CD14-positive monocyte (primary cell): Measurements from ENCODE around the gene PTPRN2. TPM values are rescaled to one million over a fixed set of nuclear protein-coding genes. Genes with fewer than 3 reads are reported as not detected.

Experiments
- DNase-seq, 3 donors: peaks; one replicate each; pipeline ENCODE4 v3.0.0-alpha.2; 2011 to 2022
- H2AFZ ChIP-seq: 2 replicates; pipeline ENCODE4 v1.6.0; 2012; ENCODE audit warnings: mild to moderate bottlenecking, low read depth, low read length, inconsistent platforms; ENCODE audit not compliant: insufficient read depth, poor library complexity, severe bottlenecking
- H3K27ac ChIP-seq, 2 donors: 1 replicate in 1 of 2; 2 replicates in 1 of 2; pipeline ENCODE4 v1.5.1; 2012 to 2013; ENCODE audit warnings: low read length in 2 of 2, control low read depth in 1 of 2, inconsistent platforms in 1 of 2, low read depth in 1 of 2, mild to moderate bottlenecking in 1 of 2
- H3K27me3 ChIP-seq, 2 donors: one replicate each; pipeline versions ENCODE4 v1.6.0 to v1.6.1; 2011 to 2013; ENCODE audit warnings: low read length in 2 of 2; ENCODE audit not compliant: control insufficient read depth in 2 of 2, insufficient read depth in 2 of 2
- H3K36me3 ChIP-seq, 2 donors: replicated peaks in 1 of 2; 1 replicate in 1 of 2; 2 replicates in 1 of 2; pipeline versions ENCODE4 v1.5.1 to v1.6.1; 2012 to 2013; ENCODE audit warnings: low read length in 2 of 2, control low read depth in 1 of 2, inconsistent platforms in 1 of 2, mild to moderate bottlenecking in 1 of 2; ENCODE audit not compliant: insufficient read depth in 2 of 2, control insufficient read depth in 1 of 2
- H3K4me1 ChIP-seq, 2 donors: 1 replicate in 1 of 2; 2 replicates in 1 of 2; pipeline versions ENCODE4 v1.5.1 to v1.6.1; 2012 to 2013; ENCODE audit warnings: low read length in 2 of 2, control low read depth in 1 of 2, inconsistent platforms in 1 of 2, mild to moderate bottlenecking in 1 of 2, moderate library complexity in 1 of 2; ENCODE audit not compliant: insufficient read depth in 2 of 2, control insufficient read depth in 1 of 2
- H3K4me2 ChIP-seq: replicated peaks from 2 replicates; pipeline ENCODE3; 2012; ENCODE audit warnings: low read length, moderate library complexity, mild to moderate bottlenecking; ENCODE audit not compliant: poor library complexity, severe bottlenecking; ENCODE audit errors: extremely low read depth
- H3K4me3 ChIP-seq, 3 experiments: fragments of 200-600 bp in 1 of 3; sonication (generic) in 1 of 3; replicated peaks in 1 of 3; 1 replicate in 2 of 3; 2 replicates in 1 of 3; pipeline ENCODE4 v1.5.1; 2011 to 2013; ENCODE audit warnings: low read length in 3 of 3, mild to moderate bottlenecking in 3 of 3, control low read depth in 2 of 3, low read depth in 2 of 3, inconsistent platforms in 1 of 3, moderate library complexity in 1 of 3
- H3K79me2 ChIP-seq: 2 replicates; pipeline ENCODE4 v1.6.0; 2012; ENCODE audit warnings: mild to moderate bottlenecking, control low read depth, inconsistent platforms, low read length, moderate library complexity; ENCODE audit not compliant: insufficient read depth
- H3K9ac ChIP-seq: 2 replicates; pipeline ENCODE4 v1.6.0; 2017; ENCODE audit warnings: low read length, mild to moderate bottlenecking; ENCODE audit not compliant: insufficient read depth, poor library complexity, severe bottlenecking
- H3K9me3 ChIP-seq, 2 donors: replicated peaks in 1 of 2; 1 replicate in 1 of 2; 2 replicates in 1 of 2; pipeline versions ENCODE4 v1.5.1 to v1.6.1; 2012 to 2013; ENCODE audit warnings: low read length in 2 of 2, control low read depth in 1 of 2; ENCODE audit not compliant: control insufficient read depth in 1 of 2, insufficient read depth in 1 of 2
- H4K20me1 ChIP-seq: 2 replicates; pipeline ENCODE4 v1.6.0; 2012; ENCODE audit warnings: mild to moderate bottlenecking, low read length, control low read depth, moderate library complexity; ENCODE audit not compliant: insufficient read depth
- H3K27ac Mint-ChIP-seq, 7 donors: one replicate each; pipeline ENCODE4 v1.8.0; 2020; ENCODE audit warnings: mild to moderate bottlenecking in 7 of 7, mixed read lengths in 7 of 7, moderate library complexity in 6 of 7, inconsistent platforms in 2 of 7
- H3K27me3 Mint-ChIP-seq, 3 donors: one replicate each; pipeline ENCODE4 v1.8.0; 2021 to 2022; ENCODE audit warnings: low read depth in 3 of 3, mild to moderate bottlenecking in 3 of 3, mixed read lengths in 3 of 3, moderate library complexity in 3 of 3, inconsistent platforms in 1 of 3
- H3K36me3 Mint-ChIP-seq, 2 donors: one replicate each; pipeline ENCODE4 v1.8.0; 2020; ENCODE audit warnings: mixed read lengths in 2 of 2, inconsistent platforms in 1 of 2, mild to moderate bottlenecking in 1 of 2
- H3K4me1 Mint-ChIP-seq: one replicate; pipeline ENCODE4 v1.8.0; 2020; ENCODE audit warnings: mild to moderate bottlenecking, mixed read lengths
- H3K4me3 Mint-ChIP-seq, 2 donors: one replicate each; pipeline ENCODE4 v1.8.0; 2020; ENCODE audit warnings: mild to moderate bottlenecking in 2 of 2, mixed read lengths in 2 of 2, moderate library complexity in 1 of 2
- H3K9me3 Mint-ChIP-seq, 7 donors: one replicate each; pipeline ENCODE4 v1.8.0; 2020 to 2022; ENCODE audit warnings: mixed read lengths in 7 of 7, mild to moderate bottlenecking in 6 of 7, moderate library complexity in 6 of 7, inconsistent platforms in 2 of 7
- WGBS: methylation state at CpG from one replicate; pipeline ENCODE4 v1.1.5; 2013; ENCODE audit warnings: missing lambda C conversion rate; ENCODE audit not compliant: insufficient coverage; 5-methylcytosine and 5-hydroxymethylcytosine counted together
- intact Hi-C, 2 donors: fragments of 100-400 bp; cut with micrococcal nuclease; formaldehyde crosslinking; loops; one replicate each; pipeline versions ENCODE4 v1.15.0 to v1.15.1; 2023
- polyA plus RNA-seq, 3 donors: library from polyadenylated mRNA; depleted of rRNA in 1 of 3; unstranded in 2 of 3; stranded (reverse) in 1 of 3; fragments of 300-500 nt in 2 of 3; fragments of >200 nt in 1 of 3; fragmentation: Illumina TruSeq in 2 of 3; gene quantifications; 1 replicate in 2 of 3; 2 replicates in 1 of 3; pipeline ENCODE4 v1.2.3, GENCODE V29; 2012 to 2021
- TF ChIP-seq, protein P1 (sequence below): fragments of 200-600 bp; IDR thresholded peaks from one replicate; pipeline ENCODE4 v1.8.0; 2022; ENCODE audit warnings: antibody characterized with exemption, mild to moderate bottlenecking

The PTPRN2 gene
- polyA plus RNA-seq, 3 donors = 0.25 to 1.4 (median 0.97) TPM

DNA sequence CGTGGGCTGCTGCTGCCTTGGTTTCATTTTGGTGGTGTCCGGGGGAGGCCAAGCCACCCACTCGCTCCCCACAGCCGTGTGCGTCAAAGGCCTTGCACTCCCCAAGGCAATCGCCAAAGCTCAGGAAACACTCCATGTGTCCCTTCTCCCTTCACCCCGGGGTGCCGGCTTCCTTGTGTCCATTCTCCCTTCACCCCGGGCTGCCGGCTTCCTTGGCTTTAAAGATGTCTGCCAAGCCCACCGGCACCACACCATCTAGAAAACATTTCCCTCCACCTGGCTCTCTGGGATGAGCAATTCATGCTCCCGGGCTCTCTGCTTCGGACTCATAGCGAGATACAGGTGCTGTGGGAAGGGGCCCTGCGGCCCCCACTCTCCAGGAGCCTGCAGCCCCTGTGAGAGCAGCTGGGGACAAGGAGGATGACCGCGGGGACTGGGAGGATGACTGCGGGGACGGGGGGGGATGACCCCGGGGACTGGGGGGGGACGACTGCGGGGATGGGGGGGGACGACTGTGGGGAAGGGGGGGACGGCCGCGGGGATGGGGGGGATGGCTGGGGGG is 928.7 kb downstream of the PTPRN2 start:
- no peak for DNase-seq
- Mint-ChIP-seq H3K36me3 (no peaks in the 10 kb centered on the region), H3K9me3 (peaks cover 0 to 4% (median 2%) of the 10 kb centered on the region in 7 donors), H3K27ac (no peak overlapping the region), H3K4me1 (peaks cover 4% of the 10 kb centered on the region), H3K4me3 (no peak overlapping the region), H3K27me3 (peaks cover 4 to 7% (median 5%) of the 10 kb centered on the region in 3 donors)
- Histone ChIP-seq H3K36me3 (no peaks in the 10 kb centered on the region), H3K27ac (no peak overlapping the region), H3K4me3 (no peak overlapping the region), H3K9ac (no peak overlapping the region), H3K27me3 (no peaks in the 10 kb centered on the region), H3K4me2 (no peak overlapping the region), H2AFZ (no peak overlapping the region), H3K4me1 (peaks cover 0 to 7% of the 10 kb centered on the region in 2 donors), H4K20me1 (no peaks in the 10 kb centered on the region), H3K79me2 (no peaks in the 10 kb centered on the region), H3K9me3 (peaks cover 0 to 8% of the 10 kb centered on the region in 2 donors)
- intact Hi-C loops = no loop called here
- 98% methylated on average over 12 of the region's 26 CpGs for WGBS
- TF ChIP-seq, protein P1, sequence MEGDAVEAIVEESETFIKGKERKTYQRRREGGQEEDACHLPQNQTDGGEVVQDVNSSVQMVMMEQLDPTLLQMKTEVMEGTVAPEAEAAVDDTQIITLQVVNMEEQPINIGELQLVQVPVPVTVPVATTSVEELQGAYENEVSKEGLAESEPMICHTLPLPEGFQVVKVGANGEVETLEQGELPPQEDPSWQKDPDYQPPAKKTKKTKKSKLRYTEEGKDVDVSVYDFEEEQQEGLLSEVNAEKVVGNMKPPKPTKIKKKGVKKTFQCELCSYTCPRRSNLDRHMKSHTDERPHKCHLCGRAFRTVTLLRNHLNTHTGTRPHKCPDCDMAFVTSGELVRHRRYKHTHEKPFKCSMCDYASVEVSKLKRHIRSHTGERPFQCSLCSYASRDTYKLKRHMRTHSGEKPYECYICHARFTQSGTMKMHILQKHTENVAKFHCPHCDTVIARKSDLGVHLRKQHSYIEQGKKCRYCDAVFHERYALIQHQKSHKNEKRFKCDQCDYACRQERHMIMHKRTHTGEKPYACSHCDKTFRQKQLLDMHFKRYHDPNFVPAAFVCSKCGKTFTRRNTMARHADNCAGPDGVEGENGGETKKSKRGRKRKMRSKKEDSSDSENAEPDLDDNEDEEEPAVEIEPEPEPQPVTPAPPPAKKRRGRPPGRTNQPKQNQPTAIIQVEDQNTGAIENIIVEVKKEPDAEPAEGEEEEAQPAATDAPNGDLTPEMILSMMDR = no peak

DNA sequence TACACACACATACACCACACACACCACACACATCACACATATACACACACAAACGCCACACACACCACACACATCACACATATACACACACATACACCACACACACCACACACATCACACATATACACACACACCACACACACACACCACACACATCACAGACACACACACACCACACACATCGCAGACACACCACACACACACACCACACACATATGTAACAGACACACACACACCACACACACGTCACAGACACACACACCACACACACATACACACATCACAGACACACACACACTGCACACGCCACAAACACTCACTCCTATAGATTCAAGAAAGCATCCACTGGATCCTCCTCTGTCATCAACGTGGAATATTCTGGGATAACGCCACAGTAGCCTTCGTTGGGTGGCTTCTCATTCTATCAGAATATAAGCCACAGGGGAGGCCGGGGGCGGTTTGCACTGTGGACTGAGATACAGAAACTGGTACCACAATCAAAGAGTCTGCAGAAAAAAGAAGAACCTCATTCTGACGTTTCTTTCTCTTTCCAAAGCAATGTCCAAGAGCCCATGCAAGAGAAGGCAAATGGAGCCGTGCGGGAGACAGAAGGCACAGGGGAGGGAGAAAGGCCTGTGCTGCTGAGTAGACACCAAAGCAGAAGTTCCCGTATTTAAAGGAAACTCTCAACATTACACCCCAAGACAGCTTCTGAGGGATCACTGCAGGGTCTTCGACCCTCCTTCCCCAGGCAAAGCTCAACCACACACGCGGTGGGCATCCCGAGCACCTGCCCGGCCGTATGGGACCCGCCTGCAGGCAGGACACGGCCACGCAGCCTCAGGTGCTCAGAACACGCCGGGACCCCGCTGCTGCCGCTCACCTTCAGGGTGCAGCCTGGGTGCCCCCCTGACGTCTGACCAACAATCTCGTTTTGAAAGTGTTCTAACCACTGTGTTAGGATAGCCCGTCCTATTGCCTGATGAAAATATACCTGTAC is 929.6 kb downstream of the PTPRN2 start:
- intact Hi-C loops = no loop called here
- Histone ChIP-seq H3K27me3 (no peaks in the 10 kb centered on the region), H3K4me2 (no peak overlapping the region), H3K36me3 (no peaks in the 10 kb centered on the region), H3K4me3 (no peak overlapping the region), H3K79me2 (no peaks in the 10 kb centered on the region), H4K20me1 (no peaks in the 10 kb centered on the region), H3K4me1 (peaks cover 0 to 7% of the 10 kb centered on the region in 2 donors), H3K9me3 (peaks cover 0 to 8% of the 10 kb centered on the region in 2 donors), H2AFZ (no peak overlapping the region), H3K27ac (no peak overlapping the region), H3K9ac (no peak overlapping the region)
- Mint-ChIP-seq H3K27me3 (peaks cover 5 to 7% (median 6%) of the 10 kb centered on the region in 3 donors), H3K4me3 (no peak overlapping the region), H3K4me1 (peaks cover 4% of the 10 kb centered on the region), H3K36me3 (no peaks in the 10 kb centered on the region), H3K27ac (no peak overlapping the region), H3K9me3 (peaks cover 0 to 5% (median 2%) of the 10 kb centered on the region in 7 donors)
- TF ChIP-seq, protein P1 = no peak
- 78% methylated on average over 22 of the region's 29 CpGs for WGBS
- no peak for DNase-seq
